Stomach (tissue), 9 donors: ENCODE data around the gene ADGRA1. TPM values are rescaled to one million over a fixed set of nuclear protein-coding genes. Genes with fewer than 3 reads are reported as not detected.

ENCODE experiments used
- DNase-seq, 2 donors: peaks; one replicate each; pipeline versions ENCODE4 v3.0.0 to v3.0.0-alpha.2; 2013 to 2019
- H3K27ac ChIP-seq, 5 donors: fragments of 200-600 bp in 4 of 5; sonication (generic) in 4 of 5; one replicate each; pipeline ENCODE4 v1.5.1; 2013 to 2019; ENCODE audit warnings: mild to moderate bottlenecking in 1 of 5, moderate library complexity in 1 of 5
- H3K27me3 ChIP-seq, 3 donors: fragments of 200-600 bp; sonication (generic); one replicate each; pipeline ENCODE4 v1.5.1; 2017 to 2019; ENCODE audit warnings: mixed run types in 1 of 3
- H3K36me3 ChIP-seq, 4 donors: fragments of 200-600 bp; sonication (generic); 1 replicate in 3 of 4; 2 replicates in 1 of 4; pipeline ENCODE4 v1.5.1; 2016 to 2019
- H3K4me1 ChIP-seq, 4 donors: fragments of 200-600 bp; sonication (generic); one replicate each; pipeline ENCODE4 v1.5.1; 2016 to 2019
- H3K4me3 ChIP-seq, 4 donors: fragments of 200-600 bp; sonication (generic) in 3 of 4; one replicate each; pipeline ENCODE4 v1.5.1; 2016 to 2019; ENCODE audit warnings: mild to moderate bottlenecking in 1 of 4
- H3K9me3 ChIP-seq, 4 donors: fragments of 200-600 bp; sonication (generic); one replicate each; pipeline ENCODE4 v1.5.1; 2016 to 2019
- EP300 ChIP-seq: sonication (generic); formaldehyde crosslinking; IDR thresholded peaks from one replicate; pipeline ENCODE4 v1.6.1; 2017; ENCODE audit warnings: antibody characterized with exemption
- POLR2A ChIP-seq, 4 donors: fragments of 450-650 bp; IDR thresholded peaks; one replicate each; pipeline ENCODE4 v1.6.1; 2016; ENCODE audit warnings: antibody characterized with exemption in 4 of 4, control low read depth in 2 of 4, mild to moderate bottlenecking in 1 of 4, moderate library complexity in 1 of 4
- POLR2AphosphoS5 ChIP-seq, 3 donors: sonication (generic); formaldehyde crosslinking; IDR thresholded peaks; one replicate each; pipeline ENCODE4 v1.6.1; 2016; ENCODE audit warnings: antibody characterized with exemption in 3 of 3
- WGBS, 5 donors: extraction: QIAGEN DNeasy Blood & Tissue Kit in 3 of 5; methylation state at CpG; one replicate each; pipeline versions ENCODE4 v1.1.5 to v1.1.7; 2013 to 2018; 5-methylcytosine and 5-hydroxymethylcytosine counted together
- intact Hi-C: fragments of 100-400 bp; cut with DNase I; formaldehyde crosslinking; loops from one replicate; pipeline ENCODE4 v1.15.1; 2023; ENCODE audit warnings: low total_unique reads
- polyA plus RNA-seq, 3 donors: library from polyadenylated mRNA; stranded (reverse); fragments of 200-250 nt; gene quantifications; one replicate each; pipeline ENCODE4 v1.2.3, GENCODE V29; 2013
- total RNA-seq, 5 donors: library from RNA; depleted of rRNA; stranded (reverse); fragments of >200 nt; gene quantifications; one replicate each; pipeline versions ENCODE4 v1.1.0 to v1.2.3, GENCODE V29; 2014 to 2016
- TF ChIP-seq, protein P1 (sequence below), 7 experiments: fragments of 450-650 bp in 4 of 7; fragments of 200-600 bp in 3 of 7; sonication (generic) in 3 of 7; IDR thresholded peaks; one replicate each; pipeline ENCODE4 v1.5.1; 2016 to 2019; ENCODE audit warnings: antibody characterized with exemption in 7 of 7, control low read depth in 2 of 7, mild to moderate bottlenecking in 1 of 7
- donor health status: healthy with polysubstance abuse.
- donor health status: Bipolar disorder and iron deficiency.
- donor health status: healthy.

Gene ADGRA1
- total and polyA plus RNA-seq, 8 donors: under 0.01 to 0.73 (median 0.14) TPM; not detected in 5

DNA sequence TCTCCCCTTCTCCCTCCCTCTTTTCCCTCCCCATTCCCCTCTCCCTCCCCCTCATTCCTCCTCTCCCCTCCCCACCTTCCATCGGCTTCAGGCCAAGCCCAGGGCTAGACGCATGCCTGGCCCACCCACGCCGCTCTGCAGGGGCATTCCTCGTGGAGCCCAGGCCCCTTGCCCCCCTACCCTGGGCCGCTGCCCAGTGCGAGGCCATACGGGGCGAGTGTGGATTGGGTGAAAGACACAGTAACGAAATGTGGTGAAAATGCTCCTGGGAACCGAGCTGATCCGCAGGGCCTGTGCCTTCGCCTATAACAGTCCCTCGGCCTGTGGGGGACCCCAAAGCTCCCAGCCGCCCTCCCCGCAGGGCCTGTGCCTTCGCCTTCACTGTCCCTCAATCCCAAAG, 28.3 kb downstream of the ADGRA1 start:
- TF ChIP-seq, protein P1, sequence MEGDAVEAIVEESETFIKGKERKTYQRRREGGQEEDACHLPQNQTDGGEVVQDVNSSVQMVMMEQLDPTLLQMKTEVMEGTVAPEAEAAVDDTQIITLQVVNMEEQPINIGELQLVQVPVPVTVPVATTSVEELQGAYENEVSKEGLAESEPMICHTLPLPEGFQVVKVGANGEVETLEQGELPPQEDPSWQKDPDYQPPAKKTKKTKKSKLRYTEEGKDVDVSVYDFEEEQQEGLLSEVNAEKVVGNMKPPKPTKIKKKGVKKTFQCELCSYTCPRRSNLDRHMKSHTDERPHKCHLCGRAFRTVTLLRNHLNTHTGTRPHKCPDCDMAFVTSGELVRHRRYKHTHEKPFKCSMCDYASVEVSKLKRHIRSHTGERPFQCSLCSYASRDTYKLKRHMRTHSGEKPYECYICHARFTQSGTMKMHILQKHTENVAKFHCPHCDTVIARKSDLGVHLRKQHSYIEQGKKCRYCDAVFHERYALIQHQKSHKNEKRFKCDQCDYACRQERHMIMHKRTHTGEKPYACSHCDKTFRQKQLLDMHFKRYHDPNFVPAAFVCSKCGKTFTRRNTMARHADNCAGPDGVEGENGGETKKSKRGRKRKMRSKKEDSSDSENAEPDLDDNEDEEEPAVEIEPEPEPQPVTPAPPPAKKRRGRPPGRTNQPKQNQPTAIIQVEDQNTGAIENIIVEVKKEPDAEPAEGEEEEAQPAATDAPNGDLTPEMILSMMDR (IDR thresholded peaks at IDR 0.05): no peak
- no peak for TF ChIP-seq POLR2A (IDR thresholded peaks at IDR 0.05)
- TF ChIP-seq EP300: no peak
- TF ChIP-seq POLR2AphosphoS5 (IDR thresholded peaks at IDR 0.05): no peak
- Histone ChIP-seq H3K4me3 (no peak overlapping the region), H3K4me1 (no peaks in the 10 kb centered on the region), H3K27me3 (peaks cover 0 to 29% (median 3%) of the 10 kb centered on the region in 3 donors), H3K9me3 (peaks cover 0 to 18% (median 11%) of the 10 kb centered on the region in 4 donors), H3K27ac (no peak overlapping the region), H3K36me3 (no peaks in the 10 kb centered on the region)
- intact Hi-C loops: no loop called here
- DNase-seq: no peak
- WGBS, 5 donors: 55 to 65% (median 58%) methylated on average over 17 of the region's 17 CpGs

DNA sequence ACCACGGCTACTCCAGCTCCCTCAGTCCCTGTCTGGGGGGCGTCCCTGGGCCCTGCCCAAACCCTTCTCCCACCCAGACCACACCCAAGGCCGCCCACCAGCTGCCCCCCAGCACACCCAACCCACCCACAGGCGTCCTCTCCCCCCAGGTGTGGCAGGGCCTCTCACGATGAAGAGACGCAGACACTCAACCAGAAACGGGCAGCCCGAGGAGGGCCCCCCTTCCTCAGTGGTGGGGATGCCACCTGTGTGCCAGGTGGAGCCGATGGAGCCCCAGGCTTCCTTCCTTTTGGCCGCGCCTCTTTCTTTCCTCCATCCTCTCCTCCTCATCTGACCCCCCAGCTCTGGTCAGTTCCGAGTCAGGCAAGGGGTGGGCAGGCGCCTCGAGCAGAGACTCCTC, 28.7 kb downstream of the ADGRA1 start:
- Histone ChIP-seq H3K4me1 (no peaks in the 10 kb centered on the region), H3K4me3 (no peak overlapping the region), H3K27ac (no peak overlapping the region), H3K9me3 (peaks cover 0 to 18% (median 11%) of the 10 kb centered on the region in 4 donors), H3K27me3 (peaks cover 0 to 29% (median 3%) of the 10 kb centered on the region in 3 donors), H3K36me3 (no peaks in the 10 kb centered on the region)
- TF ChIP-seq POLR2AphosphoS5 (IDR thresholded peaks at IDR 0.05) (no peak), POLR2A (IDR thresholded peaks at IDR 0.05) (no peak), EP300 (no peak)
- TF ChIP-seq, protein P1 (IDR thresholded peaks at IDR 0.05): no peak
- no peak for DNase-seq
- intact Hi-C loops: no loop called here
- WGBS, 5 donors: 65 to 76% (median 68%) methylated on average over 12 to 14 of the region's 14 CpGs

DNA sequence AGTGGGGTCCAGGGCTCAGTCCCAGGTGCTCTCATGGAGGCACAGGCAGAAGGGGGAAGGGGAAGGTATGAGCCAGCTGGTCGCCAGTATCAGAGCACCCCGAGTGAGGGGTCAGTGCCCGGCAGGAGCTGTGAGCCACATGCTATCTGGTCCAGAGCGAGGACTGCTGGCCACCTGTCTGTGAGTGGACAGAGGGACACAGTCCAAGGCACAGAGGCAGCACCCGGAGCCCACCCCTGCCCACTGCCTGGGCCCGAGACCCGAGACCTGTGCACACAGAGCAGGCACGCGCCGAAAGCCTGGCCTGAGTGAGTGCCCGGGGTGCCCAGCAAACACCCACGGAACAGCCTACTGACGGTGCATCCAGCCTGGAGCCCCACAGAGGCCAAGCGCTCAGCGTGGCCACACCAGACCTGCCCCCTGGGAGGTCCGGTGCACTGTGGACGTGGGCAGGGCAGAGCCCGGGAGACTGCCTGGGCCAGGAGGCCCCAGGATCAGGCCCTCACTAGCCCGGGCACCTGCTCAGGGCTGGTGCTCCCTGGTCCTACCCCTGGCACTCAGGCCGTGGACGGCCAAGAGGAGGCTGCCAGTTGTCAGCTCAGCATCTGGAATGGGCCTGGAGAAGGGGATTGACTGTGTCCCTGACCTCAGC, 29.4 kb downstream of the ADGRA1 start:
- Histone ChIP-seq H3K4me3 (no peak overlapping the region), H3K4me1 (no peaks in the 10 kb centered on the region), H3K36me3 (no peaks in the 10 kb centered on the region), H3K27me3 (peaks cover 0 to 29% (median 3%) of the 10 kb centered on the region in 3 donors), H3K9me3 (peaks cover 0 to 18% (median 11%) of the 10 kb centered on the region in 4 donors), H3K27ac (no peak overlapping the region)
- no peak for TF ChIP-seq EP300
- TF ChIP-seq, protein P1 (IDR thresholded peaks at IDR 0.05): no peak
- 87 to 96% (median 89%) methylated on average over 9 to 21 of the region's 21 CpGs; no CpG with 5 or more reads in 1 of the 5 donors for WGBS, 5 donors
- DNase-seq: no peak
- intact Hi-C loops: no loop called here

DNA sequence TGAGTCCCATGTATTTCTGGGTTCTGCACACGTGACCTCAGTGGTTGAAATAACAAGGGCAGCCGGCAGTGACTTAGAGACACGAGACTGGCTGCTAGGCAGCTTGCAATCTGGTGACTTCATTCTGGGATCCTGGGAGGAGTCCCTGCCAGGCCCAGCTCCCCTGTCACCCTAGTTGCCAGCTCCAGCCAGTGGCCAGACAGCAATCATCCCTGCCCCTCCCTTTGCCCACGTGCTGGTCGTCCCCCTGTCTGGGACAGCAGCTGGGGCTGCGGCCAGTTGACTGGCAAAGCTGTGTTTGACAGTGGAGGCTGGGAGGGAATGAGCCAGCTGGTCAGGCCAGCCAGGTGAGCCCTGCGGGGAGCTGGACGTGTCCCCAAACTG, 30.0 kb downstream of the ADGRA1 start:
- peaks cover 0 to 35% (median 3%) of the 10 kb centered on the region in 3 donors for H3K27me3 ChIP-seq
- H3K27ac ChIP-seq: no peak overlapping the region
- no peaks in the 10 kb centered on the region for H3K36me3 ChIP-seq
- WGBS, 5 donors: 47 to 78% (median 64%) methylated on average over 3 to 8 of the region's 8 CpGs
- no peaks in the 10 kb centered on the region for H3K4me1 ChIP-seq
- no peak for DNase-seq
- peaks cover 0 to 18% (median 11%) of the 10 kb centered on the region in 4 donors for H3K9me3 ChIP-seq
- H3K4me3 ChIP-seq: no peak overlapping the region
- TF ChIP-seq POLR2AphosphoS5 (IDR thresholded peaks at IDR 0.05) (no peak), EP300 (no peak), POLR2A (IDR thresholded peaks at IDR 0.05) (no peak)
- TF ChIP-seq, protein P1 (IDR thresholded peaks at IDR 0.05): no peak
- intact Hi-C loops: no loop called here
